Endothelial cell of coronary artery (primary cell): ENCODE data around the gene ARL9. TPM values are rescaled to one million over a fixed set of nuclear protein-coding genes. Genes with fewer than 3 reads are reported as not detected.

ENCODE experiments used
- total RNA-seq: library from RNA; depleted of rRNA; stranded (reverse); fragments of >200 nt; gene quantifications from 2 replicates; pipeline ENCODE4 v1.2.3, GENCODE V29; 2014

ARL9 gene, protein sequence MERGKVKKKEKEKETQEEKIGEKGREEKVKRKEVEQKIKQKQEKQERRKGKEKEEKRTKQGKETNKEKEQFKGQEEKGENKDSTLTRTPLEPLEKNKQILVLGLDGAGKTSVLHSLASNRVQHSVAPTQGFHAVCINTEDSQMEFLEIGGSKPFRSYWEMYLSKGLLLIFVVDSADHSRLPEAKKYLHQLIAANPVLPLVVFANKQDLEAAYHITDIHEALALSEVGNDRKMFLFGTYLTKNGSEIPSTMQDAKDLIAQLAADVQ
- total RNA-seq = under 0.01 and 0.09 TPM in 2 replicates

DNA sequence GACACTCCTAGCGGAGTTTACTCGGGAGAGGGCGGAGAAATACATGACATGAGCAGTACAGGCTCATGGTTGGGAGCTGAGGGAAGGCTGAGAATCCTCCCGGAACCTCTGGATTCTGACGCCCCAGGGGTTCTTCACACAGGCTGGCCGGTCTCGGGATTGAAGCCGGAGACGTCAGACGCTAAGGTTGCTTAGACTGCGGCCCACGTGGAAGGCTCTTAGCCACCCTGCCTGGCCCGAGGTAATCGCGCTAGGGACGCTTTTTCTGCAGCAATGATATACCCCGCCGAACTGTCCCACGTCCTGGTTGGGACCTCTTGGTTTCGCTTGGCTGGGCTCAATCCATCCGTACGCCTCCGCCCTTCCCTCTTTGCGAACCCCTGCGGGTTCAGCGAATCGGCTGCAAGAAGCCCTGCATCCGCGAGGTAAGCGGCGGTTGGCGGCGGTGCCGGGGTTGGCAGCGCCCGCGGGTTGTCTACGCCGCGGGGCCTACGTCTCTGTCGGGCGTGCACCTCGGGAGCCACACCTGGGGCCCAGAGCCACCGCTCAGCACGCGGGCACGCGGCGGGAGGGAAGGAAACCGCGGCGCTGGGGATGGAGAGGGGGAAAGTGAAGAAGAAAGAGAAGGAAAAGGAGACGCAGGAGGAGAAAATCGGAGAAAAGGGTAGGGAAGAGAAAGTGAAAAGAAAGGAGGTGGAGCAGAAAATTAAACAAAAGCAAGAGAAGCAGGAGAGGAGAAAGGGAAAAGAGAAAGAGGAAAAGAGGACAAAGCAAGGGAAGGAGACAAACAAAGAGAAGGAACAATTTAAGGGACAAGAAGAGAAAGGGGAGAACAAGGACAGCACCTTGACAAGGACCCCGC lies at the start of gene ARL9:
Gene ARL9 (plus strand): TSS at position 523 of the 862 bp plus-strand sequence. CDS start 72 bp downstream, at position 595.

GRCh38 chr4:56467284-56468096 lies 38.1 kb upstream of the ARL9 start, which contains the start of gene SRP72:
SRP72 (plus strand) TSS chr4:56467617; CDS start chr4:56467636, 19 bp downstream.

Other genes starting within 250 kb of the ARL9 start
- 9.0 and 11.8 TPM in 2 replicates for gene AASDH, start 118.3 kb upstream of the ARL9 start, total RNA-seq
- 19.7 and 22.9 TPM in 2 replicates for gene PPAT, start 70.2 kb upstream of the ARL9 start, total RNA-seq
- gene PAICS, start 69.5 kb upstream of the ARL9 start, total RNA-seq = 35.6 and 38.1 TPM in 2 replicates
- gene SRP72, start 38.2 kb upstream of the ARL9 start, total RNA-seq = 74.2 and 85.8 TPM in 2 replicates
- gene HOPX, start 175.5 kb downstream of the ARL9 start, total RNA-seq = 0.36 and 3.7 TPM in 2 replicates